ENCODE measurements around the gene SPP1.

- TF ChIP-seq EZH2 (IDR thresholded peaks at IDR 0.05) (no peak), POLR2AphosphoS5 (IDR thresholded peaks at IDR 0.05; ENCODE audit: borderline replicate concordance, low read depth, low read length) (0 out of 2 replicates have a peak, but pooled peaks have one; percentile 2), FOXP2 (optimal IDR thresholded peaks at IDR 0.05; ENCODE audit: control extremely low read depth, extremely low read length, insufficient read depth) (no peak)
These were observed 32.7 kb downstream of the SPP1 start for GRCh38 chr4:88008122-88008742.

Measured in SK-N-MC (cell line).